ENCODE measurements around the gene CPNE6. TPM values are rescaled to one million over a fixed set of nuclear protein-coding genes. Genes with fewer than 3 reads are reported as not detected.

The CPNE6 gene
- total and polyA plus RNA-seq, 2 donors from 2014 or later: 0.19 to 3.4 TPM

DNA sequence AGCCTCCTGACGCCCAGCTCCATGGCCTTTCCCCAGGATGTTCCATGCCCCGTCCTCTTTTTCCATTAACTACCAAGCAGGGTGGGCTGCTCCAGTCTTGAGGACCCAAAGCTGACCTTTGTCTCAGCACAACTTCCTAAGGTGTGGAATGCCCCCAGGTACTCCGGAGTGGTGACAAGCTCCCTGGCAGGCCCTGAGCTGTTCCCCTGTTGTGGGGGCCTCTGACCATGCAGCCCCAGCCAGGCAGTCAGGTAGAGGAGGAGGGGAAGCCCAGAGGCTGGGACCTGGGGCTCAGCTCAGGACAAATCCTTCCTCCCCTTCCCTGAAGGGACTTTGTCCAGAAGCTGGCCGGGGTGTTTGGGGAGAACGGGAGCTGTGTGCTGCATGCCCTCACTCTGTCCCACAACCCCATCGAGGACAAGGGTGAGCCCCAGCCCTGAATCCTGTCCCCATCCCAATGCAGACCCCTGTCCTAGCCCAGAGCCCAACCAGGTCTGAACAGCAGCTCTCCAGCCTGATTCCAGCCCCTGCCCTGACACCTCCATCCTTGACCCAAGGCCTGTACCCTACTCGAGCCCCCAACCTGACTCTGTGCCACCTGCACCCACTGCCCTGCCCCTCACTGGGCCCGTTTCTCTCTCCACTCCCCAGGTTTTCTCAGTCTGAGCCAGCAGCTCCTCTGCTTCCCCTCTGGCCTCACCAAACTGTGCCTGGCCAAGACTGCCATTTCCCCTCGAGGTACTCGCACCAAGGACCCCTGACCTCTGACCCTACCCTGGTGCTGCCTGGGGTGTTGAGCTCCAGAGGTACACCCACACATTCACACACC, 15.2 kb upstream of the CPNE6 start:
- FAIRE-seq (no peak), DNase-seq (peak in 1 of 5 donors; percentile 65)
- Histone ChIP-seq H3K9me3 (ENCODE audit: control insufficient read depth in 2 of 3, insufficient read depth in 1 of 3, low read length in 3 of 3) (no peaks in the 10 kb centered on the region), H3K36me3 (ENCODE audit: control insufficient read depth in 2 of 3, insufficient read depth in 3 of 3, low read length in 3 of 3) (no peaks in the 10 kb centered on the region), H3K4me1 (ENCODE audit: control insufficient read depth in 2 of 3, insufficient read depth in 2 of 3, low read depth in 1 of 3, low read length in 3 of 3) (peaks cover 0 to 13% (median 13%) of the 10 kb centered on the region in 3 donors), H3K9ac (ENCODE audit: low read length in 3 of 3) (no peak overlapping the region), H3K27ac (ENCODE audit: low read depth in 2 of 2, low read length in 2 of 2) (no peak overlapping the region), H3K27me3 (ENCODE audit: control insufficient read depth, insufficient read depth, low read length) (no peaks in the 10 kb centered on the region), H3K4me3 (ENCODE audit: low read length in 3 of 3) (no peak overlapping the region)
- TF ChIP-seq CTCF (IDR thresholded peaks at IDR 0.05; ENCODE audit: borderline replicate concordance, extremely low read depth, insufficient read depth): no peak
- intact Hi-C loops (cut with DNase I): no loop called here

- FAIRE-seq (no peak), DNase-seq (peak in 1 of 5 donors; percentile 57)
- TF ChIP-seq CTCF (IDR thresholded peaks at IDR 0.05; ENCODE audit: borderline replicate concordance, extremely low read depth, insufficient read depth): no peak
- H3K4me3 ChIP-seq (ENCODE audit: low read length in 3 of 3): no peak overlapping the region
- H3K9ac ChIP-seq (ENCODE audit: low read length in 3 of 3): no peak overlapping the region
- no peak overlapping the region for H3K27ac ChIP-seq (ENCODE audit: low read depth in 2 of 2, low read length in 2 of 2)
- intact Hi-C loops (cut with DNase I): no loop called here
- H3K4me1 ChIP-seq (ENCODE audit: control insufficient read depth in 2 of 3, insufficient read depth in 2 of 3, low read depth in 1 of 3, low read length in 3 of 3): peaks cover 0 to 18% (median 16%) of the 10 kb centered on the region in 3 donors
- no peaks in the 10 kb centered on the region for H3K9me3 ChIP-seq (ENCODE audit: control insufficient read depth in 2 of 3, insufficient read depth in 1 of 3, low read length in 3 of 3)
- no peaks in the 10 kb centered on the region for H3K27me3 ChIP-seq (ENCODE audit: control insufficient read depth, insufficient read depth, low read length)
- no peaks in the 10 kb centered on the region for H3K36me3 ChIP-seq (ENCODE audit: control insufficient read depth in 2 of 3, insufficient read depth in 3 of 3, low read length in 3 of 3)
Measured at GRCh38 chr14:24056800-24057184, 14.6 kb upstream of the CPNE6 start.

- Histone ChIP-seq H3K9me3 (ENCODE audit: control insufficient read depth in 2 of 3, insufficient read depth in 1 of 3, low read length in 3 of 3) (no peaks in the 10 kb centered on the region), H3K27me3 (ENCODE audit: control insufficient read depth, insufficient read depth, low read length) (no peaks in the 10 kb centered on the region), H3K36me3 (ENCODE audit: control insufficient read depth in 2 of 3, insufficient read depth in 3 of 3, low read length in 3 of 3) (no peaks in the 10 kb centered on the region), H3K9ac (ENCODE audit: low read length in 3 of 3) (no peak overlapping the region), H3K27ac (ENCODE audit: low read depth in 2 of 2, low read length in 2 of 2) (no peak overlapping the region), H3K4me1 (ENCODE audit: control insufficient read depth in 2 of 3, insufficient read depth in 2 of 3, low read depth in 1 of 3, low read length in 3 of 3) (peaks cover 0 to 23% (median 13%) of the 10 kb centered on the region in 3 donors), H3K4me3 (ENCODE audit: low read length in 3 of 3) (no peak overlapping the region)
- no peak for FAIRE-seq
- no peak for TF ChIP-seq CTCF (IDR thresholded peaks at IDR 0.05; ENCODE audit: borderline replicate concordance, extremely low read depth, insufficient read depth)
- intact Hi-C loops (cut with DNase I): no loop called here
- DNase-seq: no peak
Measured at GRCh38 chr14:24057271-24057670, 14.1 kb upstream of the CPNE6 start.
